HG02678 (cell line): ENCODE results near the gene PRICKLE1.

Experiments
- ATAC-seq: cut with Tn5 transposase; IDR thresholded peaks from one replicate; pipeline ENCODE4 v1.9.1; 2021; ENCODE audit warnings: mild to moderate bottlenecking, moderate library complexity; ENCODE audit not compliant: unreplicated experiment

Gene PRICKLE1

GRCh38 chr12:42588524-42589464, 752 bp downstream of the PRICKLE1 start:
- peak; percentile 21 for ATAC-seq

DNA sequence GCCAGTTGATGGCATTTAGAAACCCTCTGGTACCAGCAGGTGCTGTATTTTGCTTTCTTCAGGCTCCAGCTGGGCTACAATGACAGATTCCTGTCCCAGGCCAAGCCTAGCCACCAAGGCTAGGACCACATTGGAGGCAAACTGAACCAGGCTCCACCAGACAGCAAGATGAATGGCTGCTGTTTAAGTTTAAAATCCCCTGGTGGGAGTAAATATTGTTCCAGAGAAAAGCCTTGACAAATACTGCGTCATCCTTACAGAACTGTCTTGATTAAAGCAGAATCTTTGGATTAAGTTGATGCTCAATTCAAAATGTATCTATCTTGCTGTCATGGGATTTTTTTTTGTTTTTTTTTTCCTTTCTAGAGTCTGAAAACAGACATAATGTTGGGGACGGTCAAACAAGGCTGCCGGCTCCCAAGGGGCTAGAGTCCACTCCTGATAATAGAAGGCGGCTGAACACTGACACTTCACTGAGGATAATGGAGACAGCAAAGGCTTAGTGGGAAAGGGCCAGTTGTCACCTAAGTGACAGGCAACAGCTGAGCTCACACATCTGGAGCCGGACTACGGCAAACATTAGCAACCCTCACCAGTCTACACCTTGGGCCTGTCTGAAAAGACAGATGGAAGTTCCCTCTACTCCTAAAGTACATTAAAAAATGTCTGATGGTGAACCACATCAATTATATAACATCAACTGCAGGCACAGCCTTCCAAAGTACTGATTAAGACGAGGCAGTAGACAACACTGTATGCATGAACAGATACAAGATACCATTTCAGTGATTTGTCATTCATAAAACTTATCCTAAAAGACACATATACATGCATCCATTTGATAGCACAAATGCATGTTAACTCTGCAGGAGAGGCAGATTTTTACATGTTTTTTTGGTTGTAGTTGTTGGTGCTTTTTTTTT, 1.7 kb downstream of the PRICKLE1 start:
- ATAC-seq = no peak

DNA sequence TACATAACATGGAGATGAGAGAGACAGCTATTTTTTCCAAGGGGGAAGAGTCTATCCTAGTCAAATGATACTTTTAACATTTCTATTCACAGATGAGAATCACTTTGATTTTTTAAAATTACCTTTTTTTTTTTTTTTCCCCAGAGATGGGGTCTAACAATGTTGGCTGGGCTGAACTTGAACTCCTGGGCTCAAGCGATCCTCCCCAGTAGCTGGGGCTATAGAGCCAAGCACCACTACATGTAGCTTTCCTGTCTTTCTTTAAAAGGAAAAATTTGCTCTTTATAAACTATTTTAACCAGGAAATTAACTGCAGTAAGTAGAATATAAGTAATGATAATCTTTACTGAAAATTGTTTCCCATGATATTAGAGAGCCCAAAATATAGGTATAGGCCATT, 3.3 kb downstream of the PRICKLE1 start:
- ATAC-seq = no peak

- ATAC-seq = no peak
Measured at GRCh38 chr12:42585841-42586216, 3.7 kb downstream of the PRICKLE1 start.

- ATAC-seq = no peak
Measured at GRCh38 chr12:42585154-42585840, 4.2 kb downstream of the PRICKLE1 start.

GRCh38 chr12:42584651-42585111, 4.9 kb downstream of the PRICKLE1 start:
- ATAC-seq = no peak

- no peak for ATAC-seq
Measured at GRCh38 chr12:42583016-42583415, 6.5 kb downstream of the PRICKLE1 start.

- no peak for ATAC-seq
Measured at GRCh38 chr12:42582498-42582897, 7.0 kb downstream of the PRICKLE1 start.

GRCh38 chr12:42582050-42582449, 7.5 kb downstream of the PRICKLE1 start:
- ATAC-seq = no peak

GRCh38 chr12:42576374-42576773, 13.2 kb downstream of the PRICKLE1 start:
- ATAC-seq = no peak

- no peak for ATAC-seq
Measured at GRCh38 chr12:42575717-42576116, 13.8 kb downstream of the PRICKLE1 start.

DNA sequence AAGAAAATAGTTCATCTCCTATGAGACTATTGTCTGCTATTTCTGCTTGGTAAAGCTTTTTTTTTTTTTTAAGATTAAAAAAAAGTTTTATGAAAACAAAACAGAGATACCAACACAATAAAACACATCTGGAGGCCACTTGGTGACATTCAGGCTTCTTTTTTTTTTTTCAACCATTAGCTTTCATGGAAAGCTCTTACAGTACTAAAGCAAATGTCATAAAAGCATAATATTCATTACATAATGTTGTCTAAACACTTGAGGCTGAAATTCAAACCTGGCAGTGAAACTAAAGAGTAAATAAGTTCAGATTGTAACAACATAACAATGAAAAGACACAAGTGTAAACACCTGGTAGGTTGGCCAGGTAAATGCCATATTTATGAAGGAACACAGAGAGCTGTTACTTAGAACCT, 14.7 kb downstream of the PRICKLE1 start:
- ATAC-seq = no peak

GRCh38 chr12:42571327-42572009, 18.1 kb downstream of the PRICKLE1 start:
- ATAC-seq = peak; percentile 40

- no peak for ATAC-seq
Measured at GRCh38 chr12:42570076-42570475, 19.5 kb downstream of the PRICKLE1 start.

GRCh38 chr12:42568952-42569915, 20.3 kb downstream of the PRICKLE1 start:
- peak; percentile 68 for ATAC-seq

GRCh38 chr12:42565633-42566032, 23.9 kb downstream of the PRICKLE1 start:
- no peak for ATAC-seq

DNA sequence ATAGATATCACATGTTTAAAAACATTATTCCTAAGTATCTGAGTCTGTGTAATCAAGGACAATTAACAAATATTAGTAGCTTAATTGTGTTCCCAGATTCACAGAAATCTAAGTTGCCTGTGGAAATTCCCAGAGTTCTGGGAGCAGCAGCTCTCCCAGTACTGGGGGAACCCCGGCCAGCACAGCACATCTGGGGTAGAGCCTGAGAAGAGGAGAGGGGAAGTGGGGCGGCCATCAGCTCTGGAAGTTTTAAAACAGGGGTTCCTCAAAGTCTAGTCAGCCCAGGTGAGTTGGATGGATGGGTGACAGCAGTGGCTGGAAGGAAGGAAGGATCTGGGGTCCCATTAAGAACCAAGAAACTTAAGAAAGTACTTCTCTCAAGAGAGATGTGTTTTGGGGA, 24.6 kb downstream of the PRICKLE1 start:
- no peak for ATAC-seq

- no peak for ATAC-seq
Measured at GRCh38 chr12:42564556-42564955, 25.0 kb downstream of the PRICKLE1 start.

GRCh38 chr12:42560977-42561376, 28.6 kb downstream of the PRICKLE1 start:
- ATAC-seq = no peak
